NCI-H1417 (cell line): ENCODE data around the gene SNAPC4.
A peak's percentile ranks its signal among the peaks of the same experiment; 100 is the strongest.

Experiments used
- DNase-seq, 3 experiments: peaks; one replicate each; lab custom pipeline; 2025; lab: John Stamatoyannopoulos, UW

Gene SNAPC4

GRCh38 chr9:136400038-136400834 lies at the start of gene SNAPC4:
Gene SNAPC4, minus strand, starts transcription at chr9:136400170. Its CDS starts 1,742 bp downstream, at chr9:136398428.
- peak; percentile 89 to 95 (median 94) for DNase-seq

GRCh38 chr9:136448655-136449054 lies 48.7 kb upstream of the SNAPC4 start:
- DNase-seq: no peak

- no peak for DNase-seq
These were observed 47.3 kb upstream of the SNAPC4 start for GRCh38 chr9:136447173-136447778.

GRCh38 chr9:136445799-136446198 lies 45.8 kb upstream of the SNAPC4 start:
- no peak for DNase-seq

GRCh38 chr9:136444102-136444501 lies 44.1 kb upstream of the SNAPC4 start:
- no peak for DNase-seq

- DNase-seq: no peak
These were observed 43.7 kb upstream of the SNAPC4 start for GRCh38 chr9:136443687-136444086.

- no peak for DNase-seq
These were observed 43.1 kb upstream of the SNAPC4 start for GRCh38 chr9:136443087-136443486.

- no peak for DNase-seq
These were observed 42.3 kb upstream of the SNAPC4 start for GRCh38 chr9:136442265-136442664.

- no peak for DNase-seq
These were observed 41.8 kb upstream of the SNAPC4 start for GRCh38 chr9:136441681-136442245.

- no peak for DNase-seq
These were observed 41.3 kb upstream of the SNAPC4 start for GRCh38 chr9:136441191-136441680.

GRCh38 chr9:136439481-136440408 lies 39.8 kb upstream of the SNAPC4 start, which contains the start of gene INPP5E:
Gene INPP5E, minus strand, starts transcription at chr9:136439845. Its CDS starts 426 bp downstream, at chr9:136439419.
- peak; percentile 65 to 89 (median 71) for DNase-seq

- peak in 2 of 3 experiments; percentile 58 to 82 for DNase-seq
These were observed 38.8 kb upstream of the SNAPC4 start for GRCh38 chr9:136438548-136439480.

- DNase-seq: no peak
These were observed 38.0 kb upstream of the SNAPC4 start for GRCh38 chr9:136437839-136438547.

- no peak for DNase-seq
These were observed 37.5 kb upstream of the SNAPC4 start for GRCh38 chr9:136437430-136437829.

- DNase-seq: no peak
These were observed 36.2 kb upstream of the SNAPC4 start for GRCh38 chr9:136436055-136436634.

- DNase-seq: no peak
These were observed 34.7 kb upstream of the SNAPC4 start for GRCh38 chr9:136434580-136435169.

GRCh38 chr9:136433849-136434579 lies 34.0 kb upstream of the SNAPC4 start:
- no peak for DNase-seq

GRCh38 chr9:136433043-136433715 lies 33.2 kb upstream of the SNAPC4 start:
- DNase-seq: no peak
